CD4-positive, alpha-beta T cell (primary cell): Measurements from ENCODE around the gene SLC1A2. TPM values are rescaled to one million over a fixed set of nuclear protein-coding genes. Genes with fewer than 3 reads are reported as not detected.

Source experiments
- ATAC-seq: fragments of 200-7000 bp; cut with Tn5 transposase; one replicate; pipeline ENCODE4 v1.10.0; 2022; ENCODE audit warnings: mild to moderate bottlenecking; ENCODE audit not compliant: poor library complexity
- CTCF ChIA-PET: fragments of 350-600 bp; sonication (Branson Sonifier 250); formaldehyde crosslinking; loops from one replicate; lab custom pipeline; 2021; ENCODE audit warnings: antibody characterized with exemption, inconsistent platforms; lab: Charles Lee
- POLR2A ChIA-PET: fragments of 350-600 bp; sonication (Branson Sonifier 250); formaldehyde crosslinking; loops from one replicate; lab custom pipeline; 2021; ENCODE audit warnings: antibody characterized with exemption, inconsistent platforms; lab: Charles Lee
- DNase-seq, 14 experiments: peaks; one replicate each; pipeline ENCODE4 v3.0.0-alpha.2; 2013 to 2020; ENCODE audit warnings: mixed read lengths in 2 of 14
- H3K27ac ChIP-seq, 2 donors: one replicate each; pipeline versions ENCODE4 v1.5.1 to v1.7.0; 2013; ENCODE audit warnings: low read length in 2 of 2, low read depth in 1 of 2, mild to moderate bottlenecking in 1 of 2
- H3K27me3 ChIP-seq, 2 experiments: 1 replicate in 1 of 2; 2 replicates in 1 of 2; pipeline versions ENCODE4 v1.6.1 to v1.7.0; 2013; ENCODE audit warnings: low read length in 2 of 2, control low read depth in 1 of 2, mild to moderate bottlenecking in 1 of 2, moderate library complexity in 1 of 2; ENCODE audit not compliant: insufficient read depth in 2 of 2, control insufficient read depth in 1 of 2
- H3K36me3 ChIP-seq: one replicate; pipeline ENCODE4 v1.6.1; 2013; ENCODE audit warnings: low read length, control low read depth; ENCODE audit not compliant: insufficient read depth
- H3K4me1 ChIP-seq: one replicate; pipeline ENCODE4 v1.6.1; 2013; ENCODE audit warnings: low read length, control low read depth; ENCODE audit not compliant: insufficient read depth
- H3K4me3 ChIP-seq: one replicate; pipeline ENCODE4 v1.5.1; 2013; ENCODE audit warnings: mild to moderate bottlenecking, low read length, moderate library complexity
- H3K9me3 ChIP-seq, 2 experiments: 1 replicate in 1 of 2; 2 replicates in 1 of 2; pipeline versions ENCODE4 v1.6.1 to v1.7.0; 2013; ENCODE audit warnings: low read length in 2 of 2, mild to moderate bottlenecking in 2 of 2, control low read depth in 1 of 2, moderate library complexity in 1 of 2; ENCODE audit not compliant: control insufficient read depth in 1 of 2, insufficient read depth in 1 of 2
- H3K27ac Mint-ChIP-seq: one replicate; pipeline ENCODE4 v1.8.0; 2020; ENCODE audit warnings: mixed read lengths
- H3K27me3 Mint-ChIP-seq: one replicate; pipeline ENCODE4 v1.8.0; 2021; ENCODE audit warnings: mixed read lengths
- H3K36me3 Mint-ChIP-seq: one replicate; pipeline ENCODE4 v1.8.0; 2021; ENCODE audit warnings: low read depth, mixed read lengths
- H3K4me1 Mint-ChIP-seq: one replicate; pipeline ENCODE4 v1.8.0; 2021; ENCODE audit warnings: low read depth, mixed read lengths
- H3K4me3 Mint-ChIP-seq: one replicate; pipeline ENCODE4 v1.8.0; 2020; ENCODE audit warnings: mild to moderate bottlenecking, mixed read lengths
- H3K9me3 Mint-ChIP-seq: one replicate; pipeline ENCODE4 v1.8.0; 2020; ENCODE audit warnings: mixed read lengths
- CTCF ChIP-seq: fragments of 200-600 bp; IDR thresholded peaks from one replicate; pipeline ENCODE4 v1.8.0; 2022; ENCODE audit warnings: antibody characterized with exemption, mild to moderate bottlenecking
- intact Hi-C, 2 experiments: fragments of 100-400 bp; cut with DNase I in 1 of 2; cut with micrococcal nuclease in 1 of 2; formaldehyde crosslinking; loops; one replicate each; pipeline versions ENCODE4 v1.15.1 to v1.9.0; 2023 to 2025; cut with DNase I, micrococcal nuclease
- total RNA-seq, 174 experiments: library from RNA in 2 of 174; stranded (reverse) in 2 of 174; gene quantifications; one replicate each; pipeline ENCODE4 v1.2.3 and lab custom pipeline; 2021 to 2026

The SLC1A2 gene
- total RNA-seq, 2 experiments from 2014 or later = not detected

GRCh38 chr11:35335226-35335625 lies 84.1 kb downstream of the SLC1A2 start:
- Mint-ChIP-seq H3K27ac (no peak overlapping the region), H3K4me1 (peaks cover 36% of the 10 kb centered on the region), H3K9me3 (peaks cover 6% of the 10 kb centered on the region), H3K27me3 (no peaks in the 10 kb centered on the region), H3K36me3 (peaks cover 9% of the 10 kb centered on the region), H3K4me3 (no peak overlapping the region)
- H3K4me1 ChIP-seq = peaks cover 32% of the 10 kb centered on the region
- no peak for TF ChIP-seq CTCF
- H3K9me3 ChIP-seq = peaks cover 0 to 5% of the 10 kb centered on the region in 2 experiments
- H3K4me3 ChIP-seq = no peak overlapping the region
- H3K36me3 ChIP-seq = no peaks in the 10 kb centered on the region
- POLR2A ChIA-PET = no interaction called here
- intact Hi-C loops = no loop called here
- DNase-seq = peak in 1 of 14 experiments; percentile 37
- no peak overlapping the region for H3K27ac ChIP-seq
- no peak for ATAC-seq
- CTCF ChIA-PET = interaction anchor here (3.0 kb wide), 1 partner anchor 15 kb away, joined by 9 read pairs; no protein-coding TSS in a partner anchor
- H3K27me3 ChIP-seq = no peaks in the 10 kb centered on the region

GRCh38 chr11:35334385-35335090 lies 84.8 kb downstream of the SLC1A2 start:
- Mint-ChIP-seq H3K9me3 (peaks cover 6% of the 10 kb centered on the region), H3K4me1 (peaks cover 43% of the 10 kb centered on the region), H3K27ac (peak overlapping the region; percentile 59), H3K4me3 (no peak overlapping the region), H3K36me3 (peaks cover 9% of the 10 kb centered on the region), H3K27me3 (no peaks in the 10 kb centered on the region)
- no peak overlapping the region for H3K4me3 ChIP-seq
- ChIA-PET POLR2A (interaction anchor here (0.6 kb wide), 1 partner anchor 245 kb away, joined by 3 read pairs; no protein-coding TSS in a partner anchor), CTCF (interaction anchor here (3.0 kb wide), 1 partner anchor 15 kb away, joined by 9 read pairs; no protein-coding TSS in a partner anchor)
- intact Hi-C loops = loop anchor here in 1 of 2 experiments (5.0 kb wide), 1 partner anchor 97 kb away; no protein-coding TSS in a partner anchor
- DNase-seq = peak in 4 of 14 experiments; percentile 31 to 55 (median 48)
- no peaks in the 10 kb centered on the region for H3K27me3 ChIP-seq
- no peak overlapping the region for H3K27ac ChIP-seq
- peaks cover 39% of the 10 kb centered on the region for H3K4me1 ChIP-seq
- H3K9me3 ChIP-seq = peaks cover 0 to 5% of the 10 kb centered on the region in 2 experiments
- ATAC-seq = no peak
- no peaks in the 10 kb centered on the region for H3K36me3 ChIP-seq
- no peak for TF ChIP-seq CTCF

GRCh38 chr11:35332524-35332923 lies 86.8 kb downstream of the SLC1A2 start:
- intact Hi-C loops = loop anchor here in 1 of 2 experiments (5.0 kb wide), 1 partner anchor 95 kb away; no protein-coding TSS in a partner anchor

More at GRCh38 chr11:35332524-35332923, 86.8 kb downstream of the SLC1A2 start:
- Mint-ChIP-seq H3K27ac (peak overlapping the region; percentile 92), H3K27me3 (no peaks in the 10 kb centered on the region), H3K4me3 (no peak overlapping the region), H3K9me3 (peaks cover 4% of the 10 kb centered on the region), H3K4me1 (peaks cover 64% of the 10 kb centered on the region), H3K36me3 (peaks cover 9% of the 10 kb centered on the region)
- peak overlapping the region in 1 of 2 donors; percentile 76 for H3K27ac ChIP-seq
- ChIA-PET POLR2A (interaction anchor here (0.6 to 0.7 kb wide), 2 partner anchors 33 to 55 kb away, joined by 3 to 4 read pairs; no protein-coding TSS in a partner anchor), CTCF (no interaction called here)
- peaks cover 53% of the 10 kb centered on the region for H3K4me1 ChIP-seq
- peaks cover 0 to 5% of the 10 kb centered on the region in 2 experiments for H3K9me3 ChIP-seq
- ATAC-seq (no peak), DNase-seq (no peak)
- no peak for TF ChIP-seq CTCF
- no peaks in the 10 kb centered on the region for H3K36me3 ChIP-seq
- no peaks in the 10 kb centered on the region for H3K27me3 ChIP-seq
- H3K4me3 ChIP-seq = no peak overlapping the region
